ENCODE results near the gene CREB3L2.

CREB3L2 gene

GRCh38 chr7:137952426-137952805, 49.5 kb downstream of the CREB3L2 start:
- Histone ChIP-seq H3K27ac (replicated peaks) (no peak overlapping the region), H3K27me3 (ENCODE audit: insufficient read depth, poor library complexity, severe bottlenecking) (no peaks in the 10 kb centered on the region), H3K4me3 (replicated peaks; ENCODE audit: insufficient read depth, low read length) (no peak overlapping the region)
- DNase-seq (ENCODE audit: low read depth in 1 of 2, low spot score in 1 of 2) = no peak
- no peak for TF ChIP-seq GABPA (IDR thresholded peaks at IDR 0.05; ENCODE audit: low read depth)
- no peak for TF ChIP-seq POLR2AphosphoS5 (IDR thresholded peaks at IDR 0.05; ENCODE audit: low read depth)
- no peak for TF ChIP-seq CTCF (IDR thresholded peaks at IDR 0.05; ENCODE audit: insufficient read depth, low read length)
- TF ChIP-seq REST (IDR thresholded peaks at IDR 0.05; ENCODE audit: insufficient replicate concordance, low read depth) = no peak
- no peak for TF ChIP-seq SPI1 (IDR thresholded peaks at IDR 0.05; ENCODE audit: borderline replicate concordance, low read depth)

- no peak overlapping the region for H3K27ac ChIP-seq (replicated peaks)
- H3K27me3 ChIP-seq (ENCODE audit: insufficient read depth, poor library complexity, severe bottlenecking) = no peaks in the 10 kb centered on the region
- no peak for DNase-seq (ENCODE audit: low read depth in 1 of 2, low spot score in 1 of 2)
Measured at GRCh38 chr7:137951700-137952425, 50.0 kb downstream of the CREB3L2 start.

GRCh38 chr7:137950967-137951366, 50.9 kb downstream of the CREB3L2 start:
- Histone ChIP-seq H3K27me3 (ENCODE audit: insufficient read depth, poor library complexity, severe bottlenecking) (no peaks in the 10 kb centered on the region), H3K4me3 (replicated peaks; ENCODE audit: insufficient read depth, low read length) (no peak overlapping the region), H3K27ac (replicated peaks) (no peak overlapping the region)
- TF ChIP-seq GABPA (IDR thresholded peaks at IDR 0.05; ENCODE audit: low read depth) (no peak), CTCF (IDR thresholded peaks at IDR 0.05; ENCODE audit: insufficient read depth, low read length) (no peak), SPI1 (IDR thresholded peaks at IDR 0.05; ENCODE audit: borderline replicate concordance, low read depth) (no peak), REST (IDR thresholded peaks at IDR 0.05; ENCODE audit: insufficient replicate concordance, low read depth) (no peak), POLR2AphosphoS5 (IDR thresholded peaks at IDR 0.05; ENCODE audit: low read depth) (no peak)
- DNase-seq (ENCODE audit: low read depth in 1 of 2, low spot score in 1 of 2) = no peak

More at GRCh38 chr7:137951700-137952425, 50.0 kb downstream of the CREB3L2 start:
- no peak for TF ChIP-seq GABPA (IDR thresholded peaks at IDR 0.05; ENCODE audit: low read depth)
- no peak overlapping the region for H3K4me3 ChIP-seq (replicated peaks; ENCODE audit: insufficient read depth, low read length)

GRCh38 chr7:137950263-137950621, 51.6 kb downstream of the CREB3L2 start:
- no peaks in the 10 kb centered on the region for H3K27me3 ChIP-seq (ENCODE audit: insufficient read depth, poor library complexity, severe bottlenecking)
- H3K4me3 ChIP-seq (replicated peaks; ENCODE audit: insufficient read depth, low read length) = no peak overlapping the region
- TF ChIP-seq REST (IDR thresholded peaks at IDR 0.05; ENCODE audit: insufficient replicate concordance, low read depth) = no peak
- TF ChIP-seq SPI1 (IDR thresholded peaks at IDR 0.05; ENCODE audit: borderline replicate concordance, low read depth) = no peak
- TF ChIP-seq POLR2AphosphoS5 (IDR thresholded peaks at IDR 0.05; ENCODE audit: low read depth) = no peak
- no peak for TF ChIP-seq CTCF (IDR thresholded peaks at IDR 0.05; ENCODE audit: insufficient read depth, low read length)
- no peak for TF ChIP-seq GABPA (IDR thresholded peaks at IDR 0.05; ENCODE audit: low read depth)
- no peak overlapping the region for H3K27ac ChIP-seq (replicated peaks)
- DNase-seq (ENCODE audit: low read depth in 1 of 2, low spot score in 1 of 2) = no peak

All from HL-60 (cell line).